Stomach (tissue), 19 donors: ENCODE results near the gene IGF2BP3. TPM values are rescaled to one million over a fixed set of nuclear protein-coding genes. Genes with fewer than 3 reads are reported as not detected.
A peak's percentile ranks its signal among the peaks of the same experiment; 100 is the strongest.
"Not testable (repeated sequence)": the region's sequence is repeated elsewhere in the genome, so short reads cannot be mapped to it uniquely, and the experiment has no call there.

Experiments
- DNase-seq, 2 donors: peaks; one replicate each; pipeline versions ENCODE4 v3.0.0 to v3.0.0-alpha.2; 2013 to 2019
- H3K27ac ChIP-seq, 5 donors: fragments of 200-600 bp in 4 of 5; sonication (generic) in 4 of 5; one replicate each; pipeline ENCODE4 v1.5.1; 2013 to 2019; ENCODE audit warnings: mild to moderate bottlenecking in 1 of 5, moderate library complexity in 1 of 5
- H3K27me3 ChIP-seq, 3 donors: fragments of 200-600 bp; sonication (generic); one replicate each; pipeline ENCODE4 v1.5.1; 2017 to 2019; ENCODE audit warnings: mixed run types in 1 of 3
- H3K36me3 ChIP-seq, 4 donors: fragments of 200-600 bp; sonication (generic); 1 replicate in 3 of 4; 2 replicates in 1 of 4; pipeline ENCODE4 v1.5.1; 2016 to 2019
- H3K4me1 ChIP-seq, 4 donors: fragments of 200-600 bp; sonication (generic); one replicate each; pipeline ENCODE4 v1.5.1; 2016 to 2019
- H3K4me3 ChIP-seq, 4 donors: fragments of 200-600 bp; sonication (generic) in 3 of 4; one replicate each; pipeline ENCODE4 v1.5.1; 2016 to 2019; ENCODE audit warnings: mild to moderate bottlenecking in 1 of 4
- H3K9me3 ChIP-seq, 4 donors: fragments of 200-600 bp; sonication (generic); one replicate each; pipeline ENCODE4 v1.5.1; 2016 to 2019
- CTCF ChIP-seq, 7 experiments: fragments of 450-650 bp in 4 of 7; fragments of 200-600 bp in 3 of 7; sonication (generic) in 3 of 7; IDR thresholded peaks; one replicate each; pipeline ENCODE4 v1.5.1; 2016 to 2019; ENCODE audit warnings: antibody characterized with exemption in 7 of 7, control low read depth in 2 of 7, mild to moderate bottlenecking in 1 of 7
- EP300 ChIP-seq: sonication (generic); formaldehyde crosslinking; IDR thresholded peaks from one replicate; pipeline ENCODE4 v1.6.1; 2017; ENCODE audit warnings: antibody characterized with exemption
- POLR2A ChIP-seq, 4 donors: fragments of 450-650 bp; IDR thresholded peaks; one replicate each; pipeline ENCODE4 v1.6.1; 2016; ENCODE audit warnings: antibody characterized with exemption in 4 of 4, control low read depth in 2 of 4, mild to moderate bottlenecking in 1 of 4, moderate library complexity in 1 of 4
- POLR2AphosphoS5 ChIP-seq, 3 donors: sonication (generic); formaldehyde crosslinking; IDR thresholded peaks; one replicate each; pipeline ENCODE4 v1.6.1; 2016; ENCODE audit warnings: antibody characterized with exemption in 3 of 3
- WGBS, 5 donors: extraction: QIAGEN DNeasy Blood & Tissue Kit in 3 of 5; methylation state at CpG; one replicate each; pipeline versions ENCODE4 v1.1.5 to v1.1.7; 2013 to 2018; 5-methylcytosine and 5-hydroxymethylcytosine counted together
- intact Hi-C: fragments of 100-400 bp; cut with DNase I; formaldehyde crosslinking; loops from one replicate; pipeline ENCODE4 v1.15.1; 2023; ENCODE audit warnings: low total_unique reads
- long read RNA-seq, 10 donors: transcript quantifications; one replicate each; lab custom pipeline, GENCODE V29; 2026
- polyA plus RNA-seq, 3 donors: library from polyadenylated mRNA; stranded (reverse); fragments of 200-250 nt; gene quantifications; one replicate each; pipeline ENCODE4 v1.2.3, GENCODE V29; 2013
- total RNA-seq, 5 donors: library from RNA; depleted of rRNA; stranded (reverse); fragments of >200 nt; gene quantifications; one replicate each; pipeline versions ENCODE4 v1.1.0 to v1.2.3, GENCODE V29; 2014 to 2016
- donor health status: healthy with polysubstance abuse.
- donor health status: Bipolar disorder and iron deficiency.
- donor health status: healthy.

IGF2BP3 gene
- total RNA-seq: 10 to 100 TPM in 1 of 5 donors, 1 to 10 TPM in 1, not detected in 3; 9.1 to 61.9 TPM
- 1 to 10 TPM in 1 of 3 donors, under 1 TPM in 1, not detected in 1; 0.43 to 1.2 TPM for polyA plus RNA-seq
- long read RNA-seq, donor 1, full-length matches to known transcripts: 4 of 4 reads
- long read RNA-seq, donor 1, partial matches to known transcripts: 0 of 4 reads
- long read RNA-seq, donor 1, other reads (novel, unspliced or antisense): 0 of 4 reads
- long read RNA-seq, donor 2, full-length matches to known transcripts: 7 of 7 reads
- long read RNA-seq, donor 2, partial matches to known transcripts: 0 of 7 reads
- long read RNA-seq, donor 2, other reads (novel, unspliced or antisense): 0 of 7 reads
- long read RNA-seq, donor 3, partial matches to known transcripts: 0 of 1 reads
- long read RNA-seq, donor 3, other reads (novel, unspliced or antisense): 0 of 1 reads
- long read RNA-seq, donor 4, full-length matches to known transcripts: 1 of 1 reads
- long read RNA-seq, donor 4, partial matches to known transcripts: 0 of 1 reads
- long read RNA-seq, donor 4, other reads (novel, unspliced or antisense): 0 of 1 reads
- long read RNA-seq, donor 5, partial matches to known transcripts: 0 of 2 reads
- long read RNA-seq, donor 5, other reads (novel, unspliced or antisense): 0 of 2 reads
- long read RNA-seq, donor 6, full-length matches to known transcripts: 7 of 7 reads
- long read RNA-seq, donor 6, partial matches to known transcripts: 0 of 7 reads
- long read RNA-seq, donor 6, other reads (novel, unspliced or antisense): 0 of 7 reads
- long read RNA-seq, donor 7, full-length matches to known transcripts: 5 of 5 reads
- long read RNA-seq, donor 7, partial matches to known transcripts: 0 of 5 reads
- long read RNA-seq, donor 7, other reads (novel, unspliced or antisense): 0 of 5 reads
- long read RNA-seq, donor 8, full-length matches to known transcripts: 7 of 7 reads
- long read RNA-seq, donor 8, partial matches to known transcripts: 0 of 7 reads
- long read RNA-seq, donor 8, other reads (novel, unspliced or antisense): 0 of 7 reads
- long read RNA-seq, donor 9, full-length matches to known transcripts: 4 of 4 reads
- long read RNA-seq, donor 9, partial matches to known transcripts: 0 of 4 reads
- long read RNA-seq, donor 9, other reads (novel, unspliced or antisense): 0 of 4 reads
- long read RNA-seq, donor 10, full-length matches to known transcripts: 2 of 2 reads
- long read RNA-seq, donor 10, partial matches to known transcripts: 0 of 2 reads
- long read RNA-seq, donor 10, other reads (novel, unspliced or antisense): 0 of 2 reads

DNA sequence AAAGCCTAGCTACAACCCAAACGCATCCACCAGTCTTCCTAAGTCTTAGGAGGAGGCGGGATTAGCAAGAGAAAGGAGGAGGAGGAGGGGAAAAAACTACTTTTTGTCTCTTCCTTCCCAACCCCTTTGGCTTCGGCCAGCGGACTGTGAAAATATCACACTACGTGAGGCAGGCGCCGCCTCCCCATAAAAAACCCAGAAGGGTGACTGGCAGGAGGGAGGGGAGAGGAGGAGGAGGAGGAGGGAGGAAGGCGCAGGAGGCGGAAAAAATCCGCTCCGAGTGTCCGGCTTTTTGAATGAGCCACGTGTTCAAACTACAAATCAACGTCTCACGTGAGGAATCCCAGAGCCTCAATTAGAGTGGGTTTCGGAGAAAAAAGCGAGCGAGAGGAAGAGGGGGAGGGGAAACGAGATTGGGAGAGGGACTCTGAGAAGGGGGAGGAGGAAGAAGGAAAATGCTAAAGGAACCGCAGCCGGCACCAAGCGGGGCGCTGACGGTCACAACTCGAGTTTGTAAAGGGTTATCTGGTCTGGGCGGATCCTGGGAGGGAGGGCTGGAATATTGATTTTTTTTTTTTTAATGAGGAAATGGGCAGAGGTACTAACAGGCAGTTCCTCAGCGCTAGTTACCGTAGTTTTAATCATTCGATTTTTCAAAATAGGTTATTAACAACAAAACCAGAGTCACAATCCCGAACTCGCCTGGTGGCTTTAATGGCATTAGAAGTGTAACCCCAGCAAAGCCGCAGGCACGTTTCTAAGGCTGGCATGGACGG, at the start of gene IGF2BP3:
Gene IGF2BP3 (minus strand): TSS at position 162 of the 776 bp plus-strand sequence. CDS start 381 bp downstream, outside the sequence.
- TF ChIP-seq CTCF (IDR thresholded peaks at IDR 0.05): no peak
- TF ChIP-seq EP300: no peak
- Histone ChIP-seq H3K4me3 (peak within 1 kb of the TSS; percentile 30 to 53 (median 35)), H3K9me3 (peaks cover 0 to 14% (median 4%) of the 10 kb centered on the region in 4 donors), H3K27me3 (peaks cover 49 to 100% (median 98%) of the 10 kb centered on the region in 3 donors), H3K36me3 (no peaks in the 10 kb centered on the region), H3K4me1 (peaks cover 46 to 62% (median 54%) of the 10 kb centered on the region in 4 donors), H3K27ac (no peak within 1 kb of the TSS)
- WGBS, 5 donors: 1 to 4% (median 3%) methylated on average over 31 to 34 of the region's 34 CpGs
- peak in 1 of 2 donors; percentile 96 for DNase-seq
- intact Hi-C loops: no loop called here

DNA sequence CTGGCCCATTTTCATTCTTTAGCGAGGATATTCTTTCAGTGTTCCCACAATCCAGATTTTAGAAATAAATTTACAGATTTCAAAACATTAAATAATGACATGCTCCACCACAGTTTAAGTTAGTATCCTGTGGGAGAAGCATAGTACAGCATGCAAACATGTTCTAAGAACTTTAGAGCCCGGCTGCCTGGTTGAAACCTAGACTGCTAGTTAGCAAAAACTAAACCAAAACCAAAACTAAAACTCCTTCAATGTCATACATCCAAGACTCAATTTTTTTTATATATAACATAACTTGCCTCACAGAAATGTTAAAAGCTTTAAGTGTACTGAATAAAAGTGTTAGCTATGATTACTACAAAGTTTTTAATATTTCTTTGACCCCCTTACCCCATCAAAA, 44.5 kb upstream of the IGF2BP3 start:
- Histone ChIP-seq H3K4me3 (no peak overlapping the region), H3K36me3 (peaks cover 63 to 100% (median 100%) of the 10 kb centered on the region in 4 donors), H3K27me3 (no peaks in the 10 kb centered on the region), H3K9me3 (no peaks in the 10 kb centered on the region), H3K4me1 (peaks cover 0 to 7% (median 0%) of the 10 kb centered on the region in 4 donors), H3K27ac (no peak overlapping the region)
- intact Hi-C loops: no loop called here
- TF ChIP-seq POLR2A (IDR thresholded peaks at IDR 0.05) (no peak), EP300 (no peak), POLR2AphosphoS5 (IDR thresholded peaks at IDR 0.05) (no peak), CTCF (IDR thresholded peaks at IDR 0.05) (no peak)
- DNase-seq: no peak
- 84 to 88% (median 85%) methylated on average over 2 of the region's 2 CpGs for WGBS, 5 donors

- DNase-seq: not testable (repeated sequence)
- peaks cover 63 to 100% (median 100%) of the 10 kb centered on the region in 4 donors for H3K36me3 ChIP-seq
- WGBS, 5 donors: 71 to 86% (median 80%) methylated on average over 6 of the region's 6 CpGs
Measured at GRCh38 chr7:23513746-23514145, 43.5 kb upstream of the IGF2BP3 start.

DNA sequence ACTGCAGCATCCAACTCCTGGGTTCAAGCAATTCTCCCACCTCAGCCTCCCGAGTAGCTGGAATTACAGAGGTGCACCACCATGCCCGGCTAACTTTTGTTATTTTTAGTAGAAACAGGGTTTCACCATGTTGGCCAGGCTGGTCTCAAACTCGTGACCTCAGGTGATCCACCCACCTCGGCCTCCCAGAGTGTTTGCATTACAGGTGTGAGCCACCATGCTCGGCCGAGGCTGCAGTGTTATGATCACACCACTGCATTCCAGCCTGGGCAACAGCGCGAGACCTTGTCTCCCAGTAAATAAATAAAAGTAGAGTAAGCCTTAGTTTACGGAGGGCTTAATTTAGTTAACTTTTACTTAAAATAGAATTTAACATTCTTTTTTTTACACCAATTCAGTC, 23.7 kb upstream of the IGF2BP3 start:
- Histone ChIP-seq H3K27ac (no peak overlapping the region), H3K36me3 (peaks cover 0 to 1% (median under 1%) of the 10 kb centered on the region in 4 donors), H3K9me3 (no peaks in the 10 kb centered on the region), H3K27me3 (no peaks in the 10 kb centered on the region), H3K4me1 (peaks cover 0 to 8% (median 4%) of the 10 kb centered on the region in 4 donors), H3K4me3 (no peak overlapping the region)
- TF ChIP-seq POLR2A (IDR thresholded peaks at IDR 0.05) (no peak), POLR2AphosphoS5 (IDR thresholded peaks at IDR 0.05) (no peak), EP300 (no peak), CTCF (IDR thresholded peaks at IDR 0.05) (no peak)
- no peak for DNase-seq
- intact Hi-C loops: no loop called here
- WGBS, 5 donors: 74 to 82% (median 77%) methylated on average over 9 of the region's 9 CpGs

More at GRCh38 chr7:23513746-23514145, 43.5 kb upstream of the IGF2BP3 start:
- H3K27me3 ChIP-seq, H3K9me3 ChIP-seq, H3K4me3 ChIP-seq, H3K4me1 ChIP-seq, H3K27ac ChIP-seq, intact Hi-C loops: not testable (repeated sequence)
